Caki2 (cell line): ENCODE measurements around the gene SLC26A11. TPM values are rescaled to one million over a fixed set of nuclear protein-coding genes. Genes with fewer than 3 reads are reported as not detected.
"Not testable (repeated sequence)": the region's sequence is repeated elsewhere in the genome, so short reads cannot be mapped to it uniquely, and the experiment has no call there.

ENCODE experiments used
- DNase-seq: peaks from one replicate; pipeline ENCODE4 v3.0.0-alpha.2; 2015; ENCODE audit warnings: low read depth
- in situ Hi-C: cut with HindIII; loops from 2 replicates; pipeline ENCODE4 v1.10.0; 2016; ENCODE audit warnings: low sequenced_read_pairs, low pct_unique_long_range_greater_than_20kb, mixed read lengths
- total RNA-seq: library from RNA; depleted of rRNA; stranded (reverse); fragments of >200 nt; shearing (Covaris generic); gene quantifications from 2 replicates; pipeline ENCODE4 v1.2.3, GENCODE V29; 2014; ENCODE audit warnings: low replicate concordance

SLC26A11 gene
- total RNA-seq, 1 experiment from 2014 or later, result 31.1 TPM

GRCh38 chr17:80227666-80228065 is 7.4 kb downstream of the SLC26A11 start:
- no peak for DNase-seq
- in situ Hi-C loops, result no loop called here

- DNase-seq, result no peak
- in situ Hi-C loops, result no loop called here
Observed at GRCh38 chr17:80228477-80228876, 8.2 kb downstream of the SLC26A11 start.

- in situ Hi-C loops, result no loop called here
- DNase-seq, result no peak
Observed at GRCh38 chr17:80229011-80229410, 8.8 kb downstream of the SLC26A11 start.

GRCh38 chr17:80232438-80232837 is 12.2 kb downstream of the SLC26A11 start:
- in situ Hi-C loops, result no loop called here
- DNase-seq, result no peak

GRCh38 chr17:80233202-80233601 is 13.0 kb downstream of the SLC26A11 start:
- DNase-seq, result no peak
- in situ Hi-C loops, result no loop called here

- in situ Hi-C loops, result no loop called here
- DNase-seq, result no peak
Observed at GRCh38 chr17:80236911-80237310, 16.7 kb downstream of the SLC26A11 start.

- DNase-seq, result no peak
- in situ Hi-C loops, result no loop called here
Observed at GRCh38 chr17:80237386-80237785, 17.2 kb downstream of the SLC26A11 start.

GRCh38 chr17:80242505-80242904 is 22.3 kb downstream of the SLC26A11 start:
- in situ Hi-C loops, result no loop called here
- no peak for DNase-seq

- no peak for DNase-seq
- in situ Hi-C loops, result no loop called here
Observed at GRCh38 chr17:80243526-80244433, 23.6 kb downstream of the SLC26A11 start.

- in situ Hi-C loops, DNase-seq: not testable (repeated sequence)
Observed at GRCh38 chr17:80244448-80244847, 24.2 kb downstream of the SLC26A11 start.

GRCh38 chr17:80244871-80245509 is 24.8 kb downstream of the SLC26A11 start:
- in situ Hi-C loops, result no loop called here
- no peak for DNase-seq

- in situ Hi-C loops, result no loop called here
- peak; percentile 35 for DNase-seq
Observed at GRCh38 chr17:80245566-80246265, 25.5 kb downstream of the SLC26A11 start.

- DNase-seq, result no peak
- in situ Hi-C loops, result no loop called here
Observed at GRCh38 chr17:80246266-80246681, 26.0 kb downstream of the SLC26A11 start.

GRCh38 chr17:80246726-80247125 is 26.5 kb downstream of the SLC26A11 start:
- DNase-seq, result no peak
- in situ Hi-C loops, result no loop called here

GRCh38 chr17:80247561-80247960 is 27.3 kb downstream of the SLC26A11 start:
- in situ Hi-C loops, result no loop called here
- DNase-seq, result no peak

GRCh38 chr17:80248001-80248893 is 28.0 kb downstream of the SLC26A11 start:
- DNase-seq, result no peak
- in situ Hi-C loops, result no loop called here

- no peak for DNase-seq
- in situ Hi-C loops, result no loop called here
Observed at GRCh38 chr17:80248894-80249710, 28.9 kb downstream of the SLC26A11 start.
